CD4-positive, alpha-beta T cell treated with Interleukin-21 for 1 hour (primary cell): Measurements from ENCODE around the gene GUSB.
"Not testable (repeated sequence)": the region's sequence is repeated elsewhere in the genome, so short reads cannot be mapped to it uniquely, and the experiment has no call there.

Experiments used
- DNase-seq: peaks from one replicate; pipeline ENCODE4 v3.0.0-alpha.2; 2020

The GUSB gene

DNA sequence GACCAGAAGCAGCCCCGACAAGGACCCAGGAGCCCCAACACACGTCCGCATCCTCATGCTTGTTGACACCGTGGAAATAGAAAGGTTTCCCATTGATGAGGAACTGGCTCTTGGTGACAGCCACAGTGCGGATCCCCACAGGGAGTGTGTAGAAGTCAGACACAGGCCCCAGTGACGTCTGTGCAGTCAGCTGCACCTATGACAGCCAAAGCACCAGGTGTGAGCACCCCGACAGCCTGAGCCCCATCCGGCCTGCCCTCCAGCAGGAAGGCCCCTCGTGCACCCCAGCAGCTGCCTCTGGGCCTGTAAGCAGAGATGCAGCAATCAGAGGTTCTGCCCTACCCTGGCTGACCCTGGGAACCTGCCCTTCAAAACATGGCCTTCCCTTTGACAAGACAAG lies 7.1 kb downstream of the GUSB start:
- DNase-seq: no peak

- DNase-seq: no peak
These were observed 7.7 kb downstream of the GUSB start for GRCh38 chr7:65974191-65974801.

- DNase-seq: no peak
These were observed 9.0 kb downstream of the GUSB start for GRCh38 chr7:65972976-65973375.

- DNase-seq: no peak
These were observed 11.0 kb downstream of the GUSB start for GRCh38 chr7:65971021-65971420.

GRCh38 chr7:65968256-65969185 lies 13.5 kb downstream of the GUSB start:
- DNase-seq: no peak

GRCh38 chr7:65967361-65968155 lies 14.5 kb downstream of the GUSB start:
- no peak for DNase-seq

DNA sequence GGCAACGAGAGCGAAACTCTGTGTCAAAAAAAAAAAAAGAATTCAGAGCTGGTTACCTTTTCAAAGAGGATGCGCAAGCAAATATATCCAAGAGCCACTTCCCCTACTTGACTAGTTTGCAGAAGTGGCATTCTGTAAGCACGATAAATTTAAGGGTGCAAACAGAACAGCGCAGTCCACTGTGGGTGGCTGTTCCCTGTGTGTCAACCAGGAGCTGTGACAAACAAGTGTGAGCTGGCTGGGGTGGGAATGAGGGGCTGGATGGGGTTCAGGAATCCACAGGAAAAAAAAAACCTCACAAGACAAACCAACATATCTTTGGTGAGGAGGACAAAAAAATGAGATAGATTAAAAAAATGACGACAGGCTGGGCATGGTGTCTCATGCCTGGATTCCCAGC lies 15.9 kb downstream of the GUSB start:
- no peak for DNase-seq

GRCh38 chr7:65964671-65965070 lies 17.3 kb downstream of the GUSB start:
- DNase-seq: not testable (repeated sequence)

DNA sequence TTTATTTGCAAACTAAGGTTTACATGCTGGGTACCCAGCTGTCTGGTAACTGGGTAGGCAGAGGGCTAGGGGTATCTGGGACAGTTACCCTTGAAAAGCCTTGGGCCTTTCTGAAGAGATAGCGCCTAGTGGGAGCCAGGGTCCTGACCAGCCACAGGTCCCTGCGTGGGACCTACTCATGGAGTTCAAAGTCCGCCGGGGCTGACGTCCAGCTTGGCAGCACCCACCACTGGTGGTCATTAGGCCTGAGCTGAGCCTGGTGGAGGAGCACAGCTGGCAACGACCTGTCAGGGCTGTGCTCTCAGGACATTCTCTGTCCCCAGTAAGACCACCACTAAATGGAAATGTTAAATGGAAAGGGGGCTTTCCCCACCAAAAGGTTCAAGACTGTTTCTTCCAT lies 20.0 kb downstream of the GUSB start:
- DNase-seq: no peak

DNA sequence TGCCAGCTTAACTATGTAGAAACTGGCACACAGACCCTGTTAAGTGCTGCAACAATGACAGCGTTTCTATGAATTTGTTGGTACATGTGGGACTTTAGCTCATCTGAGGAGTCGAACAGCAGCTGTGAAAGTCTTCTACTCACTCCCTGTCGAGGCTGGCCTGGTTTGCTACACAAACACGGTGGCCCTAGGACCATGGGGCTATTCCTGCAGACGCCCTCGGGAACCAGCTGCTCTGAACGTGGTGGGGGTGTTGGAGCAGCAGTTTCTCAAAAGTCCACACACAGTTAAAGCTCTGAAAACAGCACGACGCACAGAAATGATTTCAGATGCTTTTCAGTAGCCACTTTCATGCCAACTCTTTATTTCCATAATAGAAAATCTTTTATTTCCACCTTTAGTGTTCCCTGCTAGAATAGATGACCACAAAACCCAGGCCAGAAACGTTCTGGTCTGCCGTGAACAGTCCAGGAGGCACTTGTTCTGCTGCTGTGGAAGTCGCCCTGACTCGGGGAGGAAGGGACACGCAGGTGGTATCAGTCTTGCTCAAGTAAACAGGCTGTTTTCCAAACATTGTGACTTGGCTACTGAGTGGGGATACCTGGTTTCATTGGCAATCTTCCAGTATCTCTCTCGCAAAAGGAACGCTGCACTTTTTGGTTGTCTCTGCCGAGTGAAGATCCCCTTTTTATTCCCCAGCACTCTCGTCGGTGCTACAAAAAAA lies 21.5 kb downstream of the GUSB start:
- DNase-seq: no peak

DNA sequence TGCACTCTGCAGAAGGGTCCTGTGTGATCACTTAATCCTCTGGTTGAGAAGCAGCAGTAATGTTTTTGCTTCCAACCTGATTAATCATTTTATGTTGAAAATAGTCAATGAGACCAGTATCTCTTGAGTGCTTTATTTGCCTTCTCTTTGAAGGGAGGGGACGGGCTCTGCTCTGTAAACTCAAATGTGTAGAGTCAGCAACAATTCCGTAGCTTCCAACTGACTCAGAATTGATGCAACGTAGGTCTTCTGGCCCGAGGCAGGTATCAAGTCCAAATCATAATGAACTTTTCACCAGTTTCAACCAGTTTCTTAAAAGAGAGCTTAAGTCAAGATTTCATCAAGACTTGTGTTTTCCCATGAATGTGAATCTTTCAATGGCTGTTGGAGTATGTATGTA lies 26.3 kb downstream of the GUSB start:
- no peak for DNase-seq

- no peak for DNase-seq
These were observed 28.0 kb downstream of the GUSB start for GRCh38 chr7:65953890-65954450.

- no peak for DNase-seq
These were observed 28.9 kb downstream of the GUSB start for GRCh38 chr7:65953001-65953720.

- DNase-seq: no peak
These were observed 30.0 kb downstream of the GUSB start for GRCh38 chr7:65951837-65952578.

- DNase-seq: peak; percentile 8
These were observed 35.1 kb downstream of the GUSB start for GRCh38 chr7:65946904-65947303.

DNA sequence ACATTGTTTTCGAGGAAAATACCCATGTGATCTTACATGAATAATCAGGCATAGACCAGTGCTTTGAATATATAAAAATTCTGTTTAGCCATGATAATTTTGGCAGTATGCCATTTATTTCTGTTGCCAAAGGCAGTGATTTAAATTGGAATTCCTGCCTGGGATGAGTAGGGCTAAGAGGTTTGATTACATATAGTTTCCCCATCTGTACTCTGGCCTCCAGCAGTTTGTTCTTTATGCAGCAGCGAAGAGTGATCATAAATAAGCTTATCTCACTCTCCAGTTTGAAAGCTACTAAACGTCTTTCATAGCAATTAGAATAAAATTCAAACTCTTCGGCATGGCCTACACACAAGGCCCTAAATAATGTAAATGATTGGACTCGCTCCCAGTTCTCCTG lies 36.2 kb downstream of the GUSB start:
- DNase-seq: not testable (repeated sequence)

- no peak for DNase-seq
These were observed 43.6 kb downstream of the GUSB start for GRCh38 chr7:65938336-65938895.

- no peak for DNase-seq
These were observed 44.7 kb downstream of the GUSB start for GRCh38 chr7:65937296-65937695.

DNA sequence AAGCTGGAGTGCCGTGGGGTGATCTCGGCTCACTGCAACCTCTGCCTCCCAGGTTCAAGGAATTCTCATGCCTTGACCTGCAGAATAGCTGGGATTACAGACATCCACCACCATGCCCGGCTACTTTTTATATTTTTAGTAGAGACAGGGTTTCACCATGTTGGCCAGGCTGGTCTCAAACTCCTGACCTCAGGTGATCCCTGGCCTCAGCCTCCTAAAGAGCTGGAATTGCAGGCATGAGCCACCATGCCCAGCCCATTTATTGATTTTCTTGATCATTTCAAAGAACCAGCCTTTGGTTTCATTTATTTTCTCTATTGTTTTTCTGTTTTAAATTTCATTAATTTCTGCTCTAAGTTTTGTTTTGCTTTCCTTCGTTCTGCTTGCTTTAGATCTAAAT lies 50.3 kb downstream of the GUSB start:
- DNase-seq: no peak
